Karpas-422 (cell line): Measurements from ENCODE around the gene CALML5. TPM values are rescaled to one million over a fixed set of nuclear protein-coding genes. Genes with fewer than 3 reads are reported as not detected.

Experiments used
- DNase-seq: peaks from one replicate; pipeline ENCODE4 v3.0.0-alpha.2; 2015
- H2AFZ ChIP-seq: fragments of 200-600 bp; sonication (generic); 2 replicates; pipeline ENCODE4 v1.6.1; 2014; ENCODE audit warnings: antibody characterized with exemption, low read length, mixed read lengths
- H3K27ac ChIP-seq: fragments of 200-600 bp; sonication (generic); 2 replicates; pipeline ENCODE4 v1.5.1; 2014; ENCODE audit warnings: mild to moderate bottlenecking, low read length, moderate library complexity
- H3K27me3 ChIP-seq: fragments of 200-600 bp; sonication (generic); 2 replicates; pipeline ENCODE4 v1.6.1; 2014; ENCODE audit warnings: low read length, mixed read lengths
- H3K36me3 ChIP-seq: fragments of 200-600 bp; sonication (generic); 2 replicates; pipeline ENCODE4 v1.6.1; 2014; ENCODE audit warnings: low read length, mixed read lengths; ENCODE audit not compliant: insufficient read depth
- H3K4me1 ChIP-seq: fragments of 200-600 bp; sonication (generic); 2 replicates; pipeline ENCODE4 v1.6.1; 2014; ENCODE audit warnings: mild to moderate bottlenecking, low read length, mixed read lengths
- H3K4me2 ChIP-seq: fragments of 200-600 bp; sonication (generic); 2 replicates; pipeline ENCODE4 v1.6.1; 2014; ENCODE audit warnings: low read length, low read depth, mild to moderate bottlenecking; ENCODE audit not compliant: poor library complexity, severe bottlenecking
- H3K4me3 ChIP-seq: fragments of 200-600 bp; sonication (generic); 2 replicates; pipeline ENCODE4 v1.5.1; 2014; ENCODE audit warnings: mild to moderate bottlenecking, antibody characterized with exemption, low read length, mixed read lengths
- H3K79me2 ChIP-seq: fragments of 200-600 bp; sonication (generic); 2 replicates; pipeline ENCODE4 v1.6.1; 2014; ENCODE audit warnings: mild to moderate bottlenecking, low read length, mixed read lengths
- H3K9ac ChIP-seq: fragments of 200-600 bp; sonication (generic); 2 replicates; pipeline ENCODE4 v1.6.0; 2014; ENCODE audit warnings: low read length
- H3K9me2 ChIP-seq: fragments of 200-600 bp; sonication (generic), shearing (Covaris generic); replicated peaks from 2 replicates; pipeline ENCODE4 v1.6.0; 2014; ENCODE audit warnings: mild to moderate bottlenecking, low read length, moderate library complexity; ENCODE audit not compliant: insufficient read depth
- H3K9me3 ChIP-seq: fragments of 300-700, 200-600 bp; sonication (generic); 2 replicates; pipeline ENCODE4 v1.6.1; 2014; ENCODE audit warnings: low read length, mixed read lengths
- H4K20me1 ChIP-seq: fragments of 200-600 bp; sonication (generic); 2 replicates; pipeline ENCODE4 v1.6.1; 2014; ENCODE audit warnings: mild to moderate bottlenecking, antibody characterized with exemption, low read length, low read depth; ENCODE audit not compliant: insufficient read depth
- total RNA-seq: library from RNA; depleted of rRNA; stranded (reverse); fragments of >200 nt; shearing (Covaris generic); gene quantifications from 2 replicates; pipeline ENCODE4 v1.2.3, GENCODE V29; 2014; ENCODE audit warnings: low replicate concordance

CALML5 gene
- total RNA-seq, 1 experiment from 2014 or later = not detected

DNA sequence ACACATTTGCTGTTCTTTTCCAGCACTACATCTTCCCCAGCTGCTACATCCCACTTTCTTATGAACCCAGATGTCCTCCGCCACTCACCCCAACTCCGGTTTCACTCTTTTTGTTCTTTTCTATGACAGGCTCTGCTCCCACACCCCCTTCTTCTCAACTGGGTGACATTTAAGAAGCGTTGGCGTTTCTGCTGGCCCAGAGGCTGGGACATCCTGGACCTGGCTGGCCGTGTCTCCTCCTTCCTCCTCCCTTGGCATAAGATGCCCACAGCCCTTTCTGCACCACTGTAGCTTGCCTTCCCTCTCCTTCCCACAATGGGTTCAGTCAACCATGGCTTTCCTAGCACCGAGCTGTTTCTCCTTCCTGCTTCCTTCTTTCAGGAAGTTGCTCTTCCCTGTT lies 9.4 kb upstream of the CALML5 start:
- Histone ChIP-seq H3K9me2 (no peaks in the 10 kb centered on the region), H3K4me2 (no peak overlapping the region), H2AFZ (no peak overlapping the region), H3K9ac (no peak overlapping the region), H3K4me1 (no peaks in the 10 kb centered on the region), H3K27ac (no peak overlapping the region), H3K9me3 (no peaks in the 10 kb centered on the region), H4K20me1 (no peaks in the 10 kb centered on the region), H3K36me3 (no peaks in the 10 kb centered on the region), H3K4me3 (no peak overlapping the region), H3K79me2 (no peaks in the 10 kb centered on the region), H3K27me3 (no peaks in the 10 kb centered on the region)
- no peak for DNase-seq

DNA sequence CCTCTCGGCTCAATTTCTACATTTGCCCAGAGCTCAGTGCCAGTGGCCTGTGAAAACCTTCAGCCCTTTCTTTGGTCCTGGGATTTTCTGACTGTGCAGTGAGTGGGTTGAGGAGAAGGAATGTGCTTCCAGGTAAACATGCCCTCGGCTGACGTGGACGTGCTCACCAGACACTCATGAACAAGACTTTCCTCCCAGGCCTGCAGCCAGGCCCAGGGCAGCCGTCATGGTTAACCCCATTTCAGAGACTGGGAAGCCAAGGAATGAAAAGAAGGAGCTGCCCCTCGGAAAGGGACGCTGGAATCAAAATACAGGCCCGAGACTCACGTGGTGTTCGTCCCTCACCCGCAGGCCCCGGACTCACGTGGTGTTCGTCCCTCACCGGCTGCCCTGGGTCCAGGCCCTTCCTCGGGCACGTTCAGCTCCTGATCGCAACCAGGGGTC lies 8.8 kb upstream of the CALML5 start:
- H3K4me1 ChIP-seq = no peaks in the 10 kb centered on the region
- no peak overlapping the region for H3K9ac ChIP-seq
- H3K9me3 ChIP-seq = no peaks in the 10 kb centered on the region
- no peak overlapping the region for H3K27ac ChIP-seq
- H3K27me3 ChIP-seq = no peaks in the 10 kb centered on the region
- H3K9me2 ChIP-seq = no peaks in the 10 kb centered on the region
- no peak overlapping the region for H3K4me2 ChIP-seq
- no peak overlapping the region for H3K4me3 ChIP-seq
- no peaks in the 10 kb centered on the region for H4K20me1 ChIP-seq
- no peak overlapping the region for H2AFZ ChIP-seq
- H3K79me2 ChIP-seq = no peaks in the 10 kb centered on the region
- no peaks in the 10 kb centered on the region for H3K36me3 ChIP-seq
- no peak for DNase-seq

DNA sequence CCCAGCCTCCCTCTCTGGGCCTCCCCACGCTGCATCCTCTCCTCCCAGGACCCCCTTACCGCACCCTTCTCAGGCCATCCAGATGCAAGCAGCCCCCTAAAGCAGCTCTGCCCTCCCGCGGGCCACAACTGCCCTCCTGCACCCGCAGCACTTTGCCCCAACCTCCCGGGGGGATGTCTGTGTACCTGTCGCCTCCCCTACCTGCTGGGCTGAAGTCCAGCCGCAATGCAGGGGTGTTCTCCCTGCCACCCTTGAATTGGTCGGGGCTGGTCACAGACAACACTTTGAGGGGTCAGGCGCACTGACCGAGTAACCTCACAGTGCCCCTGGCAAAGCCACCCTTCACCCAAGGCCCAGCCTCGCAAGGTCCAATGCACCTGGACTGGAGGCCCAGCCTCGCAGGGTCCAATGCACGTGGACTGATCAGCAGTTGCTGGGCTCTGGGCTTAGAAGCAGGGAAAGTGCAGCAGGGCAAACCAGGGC lies 8.3 kb upstream of the CALML5 start:
- Histone ChIP-seq H3K4me2 (no peak overlapping the region), H4K20me1 (no peaks in the 10 kb centered on the region), H3K4me3 (no peak overlapping the region)

GRCh38 chr10:5506751-5507648 lies 7.6 kb upstream of the CALML5 start:
- H3K9ac ChIP-seq = no peak overlapping the region
- H3K27me3 ChIP-seq = no peaks in the 10 kb centered on the region
- H2AFZ ChIP-seq = no peak overlapping the region
- no peaks in the 10 kb centered on the region for H3K36me3 ChIP-seq
- H3K4me3 ChIP-seq = no peak overlapping the region
- H3K79me2 ChIP-seq = no peaks in the 10 kb centered on the region
- H3K4me2 ChIP-seq = no peak overlapping the region
- H3K4me1 ChIP-seq = no peaks in the 10 kb centered on the region
- no peaks in the 10 kb centered on the region for H4K20me1 ChIP-seq
- no peak overlapping the region for H3K27ac ChIP-seq
- DNase-seq = no peak
- H3K9me2 ChIP-seq = no peaks in the 10 kb centered on the region
- no peaks in the 10 kb centered on the region for H3K9me3 ChIP-seq

More for the DNA sequence above, 8.3 kb upstream of the CALML5 start:
- no peak for DNase-seq
- no peaks in the 10 kb centered on the region for H3K9me3 ChIP-seq
- H3K4me1 ChIP-seq = no peaks in the 10 kb centered on the region
- H3K9me2 ChIP-seq = no peaks in the 10 kb centered on the region
- no peaks in the 10 kb centered on the region for H3K27me3 ChIP-seq
- no peak overlapping the region for H3K9ac ChIP-seq
- no peak overlapping the region for H3K27ac ChIP-seq
- H2AFZ ChIP-seq = no peak overlapping the region
- H3K79me2 ChIP-seq = no peaks in the 10 kb centered on the region
- H3K36me3 ChIP-seq = no peaks in the 10 kb centered on the region

- Histone ChIP-seq H4K20me1 (no peaks in the 10 kb centered on the region), H3K4me1 (no peaks in the 10 kb centered on the region), H2AFZ (no peak overlapping the region), H3K4me2 (no peak overlapping the region), H3K27me3 (no peaks in the 10 kb centered on the region), H3K9ac (no peak overlapping the region), H3K9me3 (no peaks in the 10 kb centered on the region), H3K79me2 (no peaks in the 10 kb centered on the region), H3K36me3 (no peaks in the 10 kb centered on the region), H3K9me2 (no peaks in the 10 kb centered on the region), H3K27ac (no peak overlapping the region), H3K4me3 (no peak overlapping the region)
- no peak for DNase-seq
Measured at GRCh38 chr10:5506246-5506645, 6.9 kb upstream of the CALML5 start.

DNA sequence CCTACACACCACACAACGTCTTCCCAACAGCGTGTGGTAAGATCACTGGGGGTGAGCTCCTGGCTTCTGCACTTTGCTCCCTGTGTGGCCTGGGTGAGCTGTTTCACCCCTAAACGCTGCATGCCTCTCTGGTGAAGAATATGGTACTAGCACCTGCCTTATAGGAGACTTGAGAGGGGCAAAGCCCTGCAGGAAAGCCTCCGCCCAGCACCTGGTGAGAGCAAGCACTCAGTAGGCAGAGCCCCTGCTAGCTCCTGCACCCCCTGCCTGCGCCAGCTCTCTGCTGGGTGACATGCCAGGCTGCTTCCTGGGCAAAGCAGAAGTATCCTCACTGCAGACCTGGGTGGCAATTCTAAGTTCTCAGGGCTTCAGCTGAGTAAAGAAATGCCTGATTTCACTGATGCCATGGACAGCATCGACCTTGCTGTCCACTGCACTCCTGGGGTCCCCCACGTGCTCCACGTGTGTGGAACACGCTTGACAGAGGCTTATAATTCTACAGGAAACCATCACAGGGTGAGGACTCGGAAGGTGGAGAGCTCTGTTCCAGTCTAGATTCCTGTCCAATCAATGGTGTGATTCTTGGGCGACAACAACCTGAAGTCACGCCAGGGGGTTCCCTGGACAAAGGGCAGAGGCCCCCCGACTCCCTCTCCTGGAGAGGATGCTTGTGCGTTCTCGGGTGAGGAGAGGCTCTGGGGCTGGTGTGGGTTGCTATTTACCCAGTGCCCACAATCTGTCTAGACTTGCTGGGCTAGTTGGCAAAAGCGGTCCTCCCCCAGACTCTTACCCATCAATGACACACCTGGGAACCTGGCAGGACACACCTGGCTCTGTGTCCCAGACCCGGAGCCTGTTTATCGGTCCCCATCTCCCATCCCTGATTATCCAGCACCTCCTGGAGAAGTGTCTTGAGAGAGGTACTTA lies 5.0 kb upstream of the CALML5 start:
- Histone ChIP-seq H3K9me3 (no peaks in the 10 kb centered on the region), H3K27me3 (no peaks in the 10 kb centered on the region), H3K9ac (no peak overlapping the region), H4K20me1 (no peaks in the 10 kb centered on the region), H3K4me1 (no peaks in the 10 kb centered on the region), H3K4me2 (no peak overlapping the region), H3K9me2 (no peaks in the 10 kb centered on the region), H3K27ac (no peak overlapping the region), H3K79me2 (no peaks in the 10 kb centered on the region), H3K36me3 (no peaks in the 10 kb centered on the region), H3K4me3 (no peak overlapping the region), H2AFZ (no peak overlapping the region)
- no peak for DNase-seq

DNA sequence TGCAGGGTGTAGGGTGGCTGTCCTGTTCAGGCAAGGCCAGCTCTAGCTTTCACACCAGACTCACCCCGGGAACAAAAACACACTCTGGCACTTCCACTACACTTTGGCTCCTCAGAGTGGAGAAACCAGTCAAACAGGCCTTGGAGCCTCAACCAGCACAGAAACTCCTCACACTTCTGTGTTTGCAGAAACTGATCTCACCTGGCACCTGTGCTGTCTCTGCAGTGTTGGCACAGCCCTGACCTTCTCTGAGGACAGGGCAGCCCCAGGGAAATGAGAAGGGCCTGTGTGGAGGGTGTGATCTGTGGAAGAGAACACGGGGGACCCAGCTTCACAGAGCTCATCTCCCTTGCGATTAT lies 4.1 kb upstream of the CALML5 start:
- no peaks in the 10 kb centered on the region for H3K27me3 ChIP-seq
- no peak overlapping the region for H3K27ac ChIP-seq
- DNase-seq = no peak
- H3K9me3 ChIP-seq = no peaks in the 10 kb centered on the region
- no peak overlapping the region for H3K4me2 ChIP-seq
- no peaks in the 10 kb centered on the region for H3K79me2 ChIP-seq
- no peaks in the 10 kb centered on the region for H3K4me1 ChIP-seq
- H3K36me3 ChIP-seq = no peaks in the 10 kb centered on the region
- no peaks in the 10 kb centered on the region for H4K20me1 ChIP-seq
- H2AFZ ChIP-seq = no peak overlapping the region
- H3K9ac ChIP-seq = no peak overlapping the region
- no peak overlapping the region for H3K4me3 ChIP-seq
- no peaks in the 10 kb centered on the region for H3K9me2 ChIP-seq
